HG03469 (cell line): Measurements from ENCODE around the gene NAPEPLD.
"Not testable (repeated sequence)": the region's sequence is repeated elsewhere in the genome, so short reads cannot be mapped to it uniquely, and the experiment has no call there.

Experiments
- ATAC-seq: cut with Tn5 transposase; IDR thresholded peaks from one replicate; pipeline ENCODE4 v1.9.1; 2021; ENCODE audit warnings: mild to moderate bottlenecking, moderate library complexity, moderate number of reproducible peaks; ENCODE audit not compliant: unreplicated experiment

NAPEPLD gene

DNA sequence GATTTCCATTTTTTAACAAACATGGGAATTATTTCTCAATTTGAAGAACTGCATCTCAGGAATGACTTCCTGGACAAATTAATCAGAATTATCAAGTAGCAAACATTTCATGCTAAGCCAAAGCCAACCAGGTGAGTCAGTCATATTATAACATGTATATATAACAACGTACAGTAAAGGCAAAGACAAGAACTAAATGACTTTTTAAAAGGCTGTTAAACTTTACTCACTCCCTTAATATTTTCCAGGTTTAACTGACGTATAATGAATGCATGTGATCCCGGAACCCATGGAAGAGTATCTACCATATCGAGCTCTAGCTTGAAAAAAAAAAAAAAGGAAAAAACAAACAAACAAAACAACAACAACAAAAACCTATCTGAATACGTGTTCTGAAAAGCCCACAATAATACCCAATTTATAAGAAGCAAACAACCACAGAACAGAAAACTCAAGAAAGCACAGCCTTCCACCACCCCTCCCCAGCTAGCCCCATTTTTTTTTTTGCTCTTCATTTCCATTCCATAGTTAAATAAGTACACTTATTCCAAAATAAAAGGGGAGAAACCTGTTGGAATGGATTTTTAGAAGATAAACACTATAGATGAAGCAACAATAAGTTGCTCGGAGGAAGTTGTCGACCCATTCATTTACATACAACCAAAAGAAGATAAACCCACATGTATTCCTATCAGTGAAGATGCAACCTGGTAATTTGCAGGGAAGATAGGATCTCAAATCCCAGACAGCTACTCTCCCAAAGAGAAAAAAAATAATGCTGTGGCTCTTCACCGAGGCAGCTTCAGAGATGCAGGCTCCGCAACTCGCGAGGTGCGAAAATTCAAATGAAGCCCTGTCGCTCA lies 537 bp downstream of the NAPEPLD start:
- ATAC-seq: no peak

DNA sequence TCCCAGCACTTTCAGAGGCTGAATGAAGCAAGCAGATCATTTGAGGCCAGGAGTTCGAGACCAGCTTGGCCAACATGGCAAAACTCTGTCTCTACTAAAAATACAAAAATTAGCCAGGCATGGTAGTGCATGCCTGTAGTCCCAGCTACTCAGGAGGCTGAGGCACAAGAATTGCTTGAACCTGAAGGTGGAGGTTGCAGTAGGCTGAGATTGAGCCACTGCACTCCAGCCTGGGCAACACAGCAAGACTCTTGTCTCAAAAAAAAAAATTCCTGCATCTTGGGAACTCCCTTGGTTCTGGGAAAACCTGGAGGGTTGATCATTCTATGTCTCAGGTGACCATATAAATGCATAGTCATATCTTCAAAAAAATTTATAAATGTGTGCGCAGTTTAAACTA lies 4.1 kb downstream of the NAPEPLD start:
- not testable (repeated sequence) for ATAC-seq

DNA sequence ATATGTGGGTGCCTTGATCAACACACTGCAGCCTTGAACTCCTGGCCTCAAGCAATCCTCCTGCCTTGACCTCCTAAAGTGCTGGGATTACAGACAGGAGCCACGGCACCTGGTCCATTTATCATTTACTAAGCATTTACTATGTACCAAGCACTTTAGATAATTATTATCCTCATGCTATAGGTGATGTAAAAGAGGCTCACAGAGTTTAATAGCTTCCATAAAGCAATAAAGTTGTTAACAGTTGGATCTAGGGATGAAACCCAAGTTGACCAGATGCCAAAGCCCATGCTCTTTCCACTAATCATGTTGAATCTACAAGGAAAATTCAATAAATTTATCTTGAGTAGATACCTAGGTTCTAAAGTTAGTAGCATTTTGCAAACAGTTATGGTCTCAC lies 5.0 kb downstream of the NAPEPLD start:
- no peak for ATAC-seq

- no peak for ATAC-seq
Measured at GRCh38 chr7:103142494-103142893, 6.4 kb downstream of the NAPEPLD start.

GRCh38 chr7:103141753-103142404 lies 7.0 kb downstream of the NAPEPLD start:
- ATAC-seq: no peak

DNA sequence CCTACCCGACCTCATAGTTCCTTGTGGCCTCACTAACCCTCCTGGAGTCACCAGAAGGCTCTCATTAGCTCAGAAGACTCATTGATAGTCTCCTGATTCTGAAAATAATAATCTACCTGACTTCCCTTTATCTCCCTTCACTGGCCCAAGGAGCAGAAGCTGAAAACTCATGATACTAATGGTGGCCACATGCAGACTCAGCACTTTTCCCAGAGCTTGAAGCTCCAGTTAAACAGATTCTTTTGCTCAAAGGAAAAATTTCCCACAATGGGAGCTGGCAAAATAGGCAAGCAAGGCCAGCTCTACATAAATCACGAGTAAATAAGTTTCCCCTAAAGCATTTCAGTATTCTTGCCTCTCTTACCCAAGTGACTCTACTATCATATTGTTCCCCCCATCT lies 8.2 kb downstream of the NAPEPLD start:
- ATAC-seq: no peak

DNA sequence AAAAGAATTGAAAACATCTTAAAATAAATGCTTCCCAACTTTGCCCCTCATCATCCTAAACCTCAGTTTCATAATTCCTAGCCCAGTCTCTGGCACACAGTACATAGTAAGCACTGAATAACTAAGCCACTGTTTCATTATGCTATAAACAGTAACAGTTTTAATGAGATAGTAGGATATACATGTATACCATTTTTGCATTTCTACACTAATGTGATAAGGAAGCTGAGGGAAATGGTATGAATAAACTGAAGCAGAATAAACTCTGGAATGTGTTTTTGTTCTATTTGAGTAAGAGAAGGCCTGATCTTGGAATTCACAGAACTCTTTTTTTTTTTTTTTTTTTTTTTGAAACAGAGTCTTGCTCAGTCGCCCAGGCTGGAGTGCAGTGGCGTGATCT lies 8.8 kb downstream of the NAPEPLD start:
- ATAC-seq: no peak

- no peak for ATAC-seq
Measured at GRCh38 chr7:103134836-103135554, 13.9 kb downstream of the NAPEPLD start.

DNA sequence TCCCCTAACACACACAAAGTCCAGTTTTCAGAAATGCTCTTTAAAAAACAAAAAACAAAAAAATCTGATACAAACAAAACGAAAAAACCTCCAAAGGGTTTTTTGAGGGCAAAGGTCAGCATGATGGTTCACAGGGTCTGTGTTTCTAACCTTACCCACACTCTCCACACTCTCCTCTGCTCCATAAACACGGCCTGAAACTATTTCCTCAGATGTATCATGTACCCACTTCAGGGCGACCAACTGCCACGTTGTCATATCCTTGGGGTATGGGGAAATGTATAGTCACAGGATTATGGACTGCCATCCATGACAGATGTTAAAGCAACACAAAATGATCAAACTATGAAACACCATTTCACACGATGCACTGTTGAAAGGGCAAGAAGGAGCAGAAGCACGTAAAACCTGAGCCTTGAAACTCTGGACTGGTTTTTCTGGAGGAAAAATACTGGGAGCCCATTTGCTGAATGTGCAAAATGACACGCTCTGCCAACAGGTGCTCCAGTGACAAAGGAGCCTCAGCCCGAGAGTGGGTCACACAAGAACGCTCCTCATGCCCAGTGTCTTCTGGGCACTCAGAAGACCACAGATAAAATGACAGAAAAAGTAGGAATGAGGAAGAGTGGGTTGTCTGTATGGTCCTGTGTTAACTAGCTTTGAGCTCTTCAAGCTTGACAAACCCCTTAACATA lies 15.8 kb downstream of the NAPEPLD start:
- ATAC-seq: no peak

- no peak for ATAC-seq
Measured at GRCh38 chr7:103130901-103131624, 17.8 kb downstream of the NAPEPLD start.

DNA sequence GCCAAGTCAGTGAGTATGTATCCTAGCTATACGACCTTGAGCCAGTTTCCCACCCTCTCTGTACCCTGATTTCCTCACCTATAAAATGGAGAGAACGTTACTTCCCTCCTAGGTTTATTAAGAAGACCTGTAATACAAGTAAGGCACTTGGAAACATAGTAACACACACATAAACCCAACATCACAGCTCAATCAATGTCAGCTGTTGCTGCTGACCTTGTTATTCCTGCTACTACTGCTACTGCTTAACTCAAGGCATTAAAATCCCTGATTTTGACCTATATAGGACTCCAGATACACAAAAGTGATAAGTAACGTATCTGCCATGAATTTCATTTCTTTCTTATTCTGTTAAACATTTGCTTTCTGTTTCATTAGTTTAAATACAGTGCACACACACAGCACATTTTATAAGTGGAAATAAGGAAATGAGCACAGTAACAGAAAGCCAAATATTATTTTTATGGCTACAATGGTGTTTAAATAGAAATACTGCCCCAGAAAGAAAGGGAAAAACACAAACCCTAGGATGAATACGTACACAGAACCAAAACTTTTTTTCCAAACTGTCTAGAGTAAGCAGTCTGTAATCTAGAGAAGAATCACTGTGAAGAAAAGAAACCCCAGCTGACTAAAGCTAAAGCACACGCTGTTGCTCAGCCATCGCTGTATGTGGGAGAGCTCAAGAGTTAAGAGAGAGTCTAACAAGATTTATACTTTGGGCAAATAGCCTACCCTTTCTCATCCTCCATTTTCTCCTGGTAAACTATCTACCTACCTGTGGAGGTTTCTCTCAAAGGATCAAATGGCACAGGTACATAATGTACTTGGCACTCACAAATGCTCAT lies 19.0 kb downstream of the NAPEPLD start:
- ATAC-seq: no peak

DNA sequence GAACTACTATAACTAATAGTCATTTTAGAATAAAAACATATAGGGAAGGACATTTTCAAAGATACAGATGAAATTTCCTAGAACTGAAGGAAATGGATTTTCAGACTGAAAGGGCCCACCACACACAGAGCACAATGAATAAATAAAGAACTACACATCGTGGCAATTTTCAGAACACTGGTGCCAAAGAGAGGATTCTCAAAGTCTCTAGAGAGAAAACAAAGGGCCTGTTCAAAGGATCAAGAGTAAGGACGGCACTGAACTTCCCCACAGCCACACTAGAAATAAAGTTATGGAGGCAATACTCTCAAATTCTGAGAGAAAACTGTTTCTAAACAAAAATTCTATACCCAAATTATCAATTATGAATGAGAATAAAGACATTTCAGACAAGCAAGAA lies 21.9 kb downstream of the NAPEPLD start:
- no peak for ATAC-seq

DNA sequence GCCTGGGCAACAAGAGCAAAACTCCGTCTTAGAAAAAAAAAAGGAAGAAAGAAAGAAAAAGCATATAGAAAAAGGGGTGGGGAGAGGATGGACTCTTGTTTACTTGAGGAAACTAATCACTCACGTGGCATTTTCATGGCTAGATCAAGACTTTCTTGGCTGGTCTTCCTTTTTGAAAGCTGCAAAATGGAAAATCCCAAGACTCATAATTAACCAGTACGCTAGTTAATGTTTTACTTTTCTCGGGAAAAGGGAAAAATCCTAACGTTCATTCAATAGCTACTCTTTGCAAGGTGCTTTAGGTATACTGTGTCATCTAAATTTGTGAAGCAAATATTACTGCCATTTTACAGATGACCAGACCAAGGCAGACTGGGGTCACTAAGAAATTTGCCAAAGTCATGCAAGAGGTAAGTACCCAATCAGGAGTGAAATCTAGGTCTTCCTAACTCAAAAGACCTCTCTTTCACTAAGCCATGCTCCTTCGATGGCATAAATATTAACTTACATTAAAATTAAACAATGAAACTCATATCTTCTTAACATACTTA lies 24.4 kb downstream of the NAPEPLD start:
- no peak for ATAC-seq

DNA sequence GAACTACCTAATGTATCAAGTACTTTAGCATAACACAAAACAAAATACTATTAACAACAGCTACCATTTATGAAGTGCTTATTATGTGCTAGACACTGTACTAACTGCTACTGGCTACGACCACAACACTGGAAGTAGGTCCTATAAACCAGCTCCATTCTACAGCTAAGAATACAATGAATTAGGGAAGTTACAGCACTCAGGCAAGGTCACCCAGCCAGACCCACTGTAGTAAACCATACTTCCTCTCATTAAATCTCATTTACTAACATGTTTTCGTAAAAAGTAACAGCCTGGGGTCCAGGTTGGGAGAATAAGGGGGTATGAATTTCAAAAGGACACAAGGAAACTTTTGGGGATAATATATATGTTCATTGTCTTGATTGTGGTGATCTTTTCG lies 25.4 kb downstream of the NAPEPLD start:
- ATAC-seq: no peak

DNA sequence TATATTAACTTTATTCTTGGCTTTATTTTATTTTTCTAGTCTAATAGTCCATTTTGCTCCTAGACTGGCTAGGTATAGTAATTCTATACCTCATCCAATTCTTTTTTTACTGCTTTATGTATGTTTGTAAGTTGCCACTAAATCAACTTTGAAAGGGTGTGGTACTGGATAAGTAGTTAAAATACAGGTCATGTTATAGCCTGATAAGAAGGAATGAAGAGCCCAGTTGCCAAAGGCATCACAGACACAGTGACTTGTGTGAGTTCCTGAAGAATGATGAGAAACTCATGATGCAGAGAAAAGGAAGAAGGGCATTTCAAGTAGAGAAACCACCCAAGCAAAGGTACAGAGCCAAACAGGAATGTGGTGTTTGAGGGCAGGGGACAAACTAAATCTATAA lies 27.3 kb downstream of the NAPEPLD start:
- no peak for ATAC-seq

DNA sequence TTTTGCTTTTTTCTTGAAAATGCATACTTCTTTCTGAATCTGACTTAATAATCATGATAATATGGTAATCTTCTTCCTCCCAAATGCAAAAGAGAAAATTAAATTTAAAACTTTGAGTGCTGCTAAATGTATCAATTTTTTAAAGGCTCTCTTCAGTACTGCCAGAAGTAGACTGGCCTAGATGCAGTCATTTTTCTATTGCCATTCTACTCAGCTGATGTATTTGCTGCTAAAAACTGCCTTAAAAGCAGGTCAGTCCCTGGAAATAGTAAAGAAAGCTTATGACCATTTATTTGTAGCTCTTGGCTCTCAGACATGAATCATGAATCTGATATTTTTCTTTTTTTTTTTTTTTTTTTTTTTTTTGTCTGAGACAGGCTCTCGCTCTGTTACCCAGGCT lies 28.5 kb downstream of the NAPEPLD start:
- ATAC-seq: no peak

- no peak for ATAC-seq
Measured at GRCh38 chr7:103119791-103120291, 29.1 kb downstream of the NAPEPLD start.

DNA sequence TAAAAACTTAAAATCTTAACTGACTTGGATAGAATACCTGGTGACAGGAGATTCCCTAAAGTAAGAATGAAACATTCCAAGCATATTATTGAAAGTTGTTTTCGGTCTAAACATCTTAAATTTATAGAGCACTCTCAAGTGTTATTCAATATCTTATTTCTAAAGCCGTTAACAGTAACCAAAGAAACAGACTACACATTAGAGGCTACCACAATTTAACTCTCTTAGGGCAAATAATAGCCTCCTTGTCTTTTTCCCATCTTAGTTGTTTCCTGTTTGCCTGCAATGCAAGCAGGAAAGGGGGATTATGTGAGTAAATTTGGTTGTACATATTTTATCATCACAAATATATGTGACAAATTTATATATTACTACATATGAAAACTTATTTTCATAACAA lies 31.4 kb downstream of the NAPEPLD start:
- ATAC-seq: no peak

DNA sequence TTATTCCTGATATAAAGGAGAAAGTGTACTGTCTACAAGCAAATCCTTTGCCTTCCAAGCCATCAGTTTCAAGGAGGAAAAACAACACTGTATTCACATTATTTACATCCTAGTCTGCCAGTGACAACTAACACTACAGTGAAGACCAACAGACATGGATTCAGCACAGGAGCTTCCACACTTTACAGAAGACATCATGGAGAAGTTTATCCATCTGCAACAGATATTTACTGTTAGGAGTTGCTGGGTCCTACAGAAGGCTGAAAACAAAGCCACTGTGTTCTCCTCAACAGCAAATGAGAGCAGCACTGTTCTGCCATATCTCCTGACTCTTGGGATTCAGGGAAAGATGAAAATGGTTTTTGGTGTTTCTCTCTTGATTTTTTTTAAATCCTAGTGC lies 31.9 kb downstream of the NAPEPLD start:
- no peak for ATAC-seq
